Testis (tissue), 2 donors: ENCODE data around the gene TRIM3.
A peak's percentile ranks its signal among the peaks of the same experiment; 100 is the strongest.

Experiments used
- POLR2A ChIP-seq: fragments of 450-650 bp; IDR thresholded peaks from one replicate; pipeline ENCODE4 v1.6.1; 2017; ENCODE audit warnings: antibody characterized with exemption, mild to moderate bottlenecking, moderate library complexity
- TF ChIP-seq, protein P1 (sequence below), 3 experiments: fragments of 450-650 bp in 2 of 3; fragments of 200-600 bp in 1 of 3; sonication (generic) in 1 of 3; IDR thresholded peaks; one replicate each; pipeline ENCODE4 v1.5.1; 2016 to 2019; ENCODE audit warnings: antibody characterized with exemption in 3 of 3, mild to moderate bottlenecking in 2 of 3, moderate library complexity in 1 of 3

DNA sequence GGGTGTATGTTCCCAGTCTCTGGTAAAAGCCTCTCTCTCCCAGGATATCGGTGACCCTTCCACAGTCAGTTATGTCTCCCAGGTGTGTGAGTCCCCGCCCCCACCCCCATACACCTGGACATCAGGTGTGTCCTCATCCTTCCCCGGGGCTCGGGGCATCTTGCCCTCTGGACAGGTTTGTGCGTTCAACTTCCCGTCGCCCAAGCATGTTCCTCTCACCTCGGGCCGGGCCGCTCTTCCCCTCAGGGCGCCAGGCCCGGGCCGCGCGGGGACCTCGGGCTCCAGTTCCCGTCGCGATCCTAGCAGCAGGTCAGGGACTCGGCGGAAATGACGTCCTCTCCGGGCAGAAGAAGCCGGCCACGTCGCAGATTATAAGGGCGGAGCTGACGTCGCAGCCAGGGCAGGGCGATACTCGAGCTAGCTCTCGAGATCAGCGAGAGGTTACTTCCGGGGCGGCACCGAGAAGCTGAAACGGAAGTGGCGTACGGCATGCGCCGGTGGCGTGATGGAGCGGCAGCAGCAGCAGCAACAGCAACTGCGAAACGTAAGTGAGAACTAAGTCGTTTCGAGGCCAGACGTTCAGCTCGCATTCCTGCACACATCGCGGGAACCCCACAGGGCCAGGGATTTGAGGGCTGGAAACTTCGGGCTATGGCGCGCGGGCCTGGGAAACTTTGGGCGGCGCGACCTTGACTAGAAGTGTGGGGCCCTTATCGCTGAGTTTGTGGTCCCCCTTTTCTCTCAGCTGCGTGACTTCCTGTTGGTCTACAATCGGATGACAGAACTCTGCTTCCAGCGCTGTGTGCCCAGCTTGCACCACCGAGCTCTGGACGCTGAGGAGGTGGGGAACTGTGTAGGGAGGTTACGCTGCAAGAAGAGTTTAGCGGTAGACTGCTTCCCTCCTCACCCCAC, 7.5 kb upstream of the TRIM3 start, which contains the start of the genes ARFIP2 and TIMM10B:
- TF ChIP-seq, protein P1, sequence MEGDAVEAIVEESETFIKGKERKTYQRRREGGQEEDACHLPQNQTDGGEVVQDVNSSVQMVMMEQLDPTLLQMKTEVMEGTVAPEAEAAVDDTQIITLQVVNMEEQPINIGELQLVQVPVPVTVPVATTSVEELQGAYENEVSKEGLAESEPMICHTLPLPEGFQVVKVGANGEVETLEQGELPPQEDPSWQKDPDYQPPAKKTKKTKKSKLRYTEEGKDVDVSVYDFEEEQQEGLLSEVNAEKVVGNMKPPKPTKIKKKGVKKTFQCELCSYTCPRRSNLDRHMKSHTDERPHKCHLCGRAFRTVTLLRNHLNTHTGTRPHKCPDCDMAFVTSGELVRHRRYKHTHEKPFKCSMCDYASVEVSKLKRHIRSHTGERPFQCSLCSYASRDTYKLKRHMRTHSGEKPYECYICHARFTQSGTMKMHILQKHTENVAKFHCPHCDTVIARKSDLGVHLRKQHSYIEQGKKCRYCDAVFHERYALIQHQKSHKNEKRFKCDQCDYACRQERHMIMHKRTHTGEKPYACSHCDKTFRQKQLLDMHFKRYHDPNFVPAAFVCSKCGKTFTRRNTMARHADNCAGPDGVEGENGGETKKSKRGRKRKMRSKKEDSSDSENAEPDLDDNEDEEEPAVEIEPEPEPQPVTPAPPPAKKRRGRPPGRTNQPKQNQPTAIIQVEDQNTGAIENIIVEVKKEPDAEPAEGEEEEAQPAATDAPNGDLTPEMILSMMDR (IDR thresholded peaks at IDR 0.05): no peak
- TF ChIP-seq POLR2A: peak; percentile 39
